Right forelimb (tissue), 1 donor: Measurements from ENCODE around the gene CLDN7.

Experiments used
- DNase-seq: peaks from one replicate; pipeline ENCODE4 v3.0.0-alpha.2; 2018

CLDN7 gene

DNA sequence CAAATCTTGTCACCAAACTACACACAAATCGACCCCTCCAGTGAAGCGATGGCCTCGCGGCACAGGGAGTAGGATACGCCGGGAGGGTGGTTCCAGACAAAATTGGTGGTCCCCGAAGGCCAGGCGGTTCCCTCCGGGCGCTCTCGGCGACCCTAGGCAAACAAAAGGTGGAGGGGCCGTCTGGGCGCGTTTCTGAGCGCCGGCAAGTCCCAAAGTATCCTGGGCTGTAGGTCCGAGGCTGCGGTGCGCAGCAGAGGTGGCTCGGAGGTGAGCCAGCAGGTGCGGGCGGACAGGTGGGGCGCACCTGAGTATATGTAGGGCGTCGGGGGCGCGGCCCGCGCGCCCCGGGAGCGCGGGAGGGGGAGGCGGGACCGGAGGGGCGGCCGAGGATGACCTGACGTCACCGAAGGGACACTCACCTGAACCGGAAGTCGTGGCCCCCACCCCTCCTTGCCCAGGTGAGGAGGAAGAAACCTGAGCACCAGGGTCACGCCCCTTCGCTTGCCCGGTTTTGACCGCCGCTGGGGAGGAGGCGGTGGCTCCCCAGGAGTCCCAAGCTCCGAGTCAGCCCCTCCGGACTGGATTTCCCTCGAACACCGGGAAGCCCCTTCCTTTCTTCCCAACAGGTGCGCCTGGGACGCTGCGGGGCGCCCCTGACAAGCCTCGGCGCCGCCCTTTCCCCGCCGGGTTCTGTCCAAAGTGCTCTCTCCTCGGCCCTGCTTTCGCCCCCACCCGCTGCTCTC, at the start of gene CLDN7:
Gene CLDN7 (minus strand): TSS at position 287 of the 743 bp plus-strand sequence. CDS start 435 bp downstream, outside the sequence.
- DNase-seq: no peak

GRCh38 chr17:7311110-7311705, 48.9 kb upstream of the CLDN7 start:
- no peak for DNase-seq

- DNase-seq: no peak
Observed at GRCh38 chr17:7309628-7310027, 47.4 kb upstream of the CLDN7 start.

- peak; percentile 77 for DNase-seq
Observed at GRCh38 chr17:7308625-7309433, 46.6 kb upstream of the CLDN7 start.

DNA sequence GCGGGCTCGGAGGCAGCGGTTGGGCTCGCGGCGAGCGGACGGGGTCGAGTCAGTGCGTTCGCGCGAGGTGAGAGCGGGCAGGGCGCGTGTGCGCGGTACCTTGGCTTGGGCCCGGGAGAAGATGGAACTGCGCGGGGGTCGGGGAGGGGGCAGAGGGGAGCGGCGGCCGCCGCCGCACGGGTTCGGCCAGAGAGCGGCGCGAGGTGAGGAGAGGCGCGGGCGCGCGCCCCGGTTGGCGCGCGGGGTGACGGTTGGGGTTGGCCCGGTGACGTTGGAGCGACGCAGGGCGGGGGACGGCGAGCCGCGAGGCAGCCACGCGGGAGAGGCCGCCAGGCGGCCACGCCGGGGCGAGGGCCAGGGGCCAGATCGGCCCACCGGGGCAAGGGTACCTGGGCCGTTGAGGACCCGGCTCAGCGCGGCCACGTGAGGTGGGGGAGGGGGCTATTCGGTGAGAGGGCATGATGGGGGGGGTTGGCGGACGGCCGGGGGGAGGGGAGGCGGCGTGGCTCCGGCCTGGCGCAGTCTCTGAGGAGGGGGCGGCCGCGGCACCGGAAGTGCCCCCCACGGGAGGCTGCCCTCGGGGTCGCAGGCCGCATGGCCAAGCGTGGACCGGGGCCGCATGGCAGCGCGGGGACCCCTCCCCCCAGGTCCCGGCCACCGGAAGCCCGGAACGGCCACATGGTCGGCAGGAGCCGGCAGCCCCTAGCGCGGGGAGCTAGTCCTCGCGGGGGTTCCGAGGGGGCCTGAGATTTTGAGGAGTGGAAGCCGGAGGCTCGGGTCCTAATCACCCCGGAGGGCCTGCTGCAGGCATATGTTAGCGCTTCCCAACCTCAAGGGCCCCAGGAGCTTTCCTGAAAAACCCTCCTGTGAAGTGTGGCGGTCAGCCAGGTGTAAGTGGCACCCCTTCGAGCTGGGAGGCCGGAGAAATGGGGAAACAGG, 45.7 kb upstream of the CLDN7 start:
- DNase-seq: peak; percentile 60

GRCh38 chr17:7306911-7307685, 44.8 kb upstream of the CLDN7 start, which contains the start of gene EIF5A:
Gene EIF5A, plus strand, starts transcription at chr17:7307628. Its CDS starts 2,008 bp downstream, at chr17:7309636.
- DNase-seq: peak; percentile 100

DNA sequence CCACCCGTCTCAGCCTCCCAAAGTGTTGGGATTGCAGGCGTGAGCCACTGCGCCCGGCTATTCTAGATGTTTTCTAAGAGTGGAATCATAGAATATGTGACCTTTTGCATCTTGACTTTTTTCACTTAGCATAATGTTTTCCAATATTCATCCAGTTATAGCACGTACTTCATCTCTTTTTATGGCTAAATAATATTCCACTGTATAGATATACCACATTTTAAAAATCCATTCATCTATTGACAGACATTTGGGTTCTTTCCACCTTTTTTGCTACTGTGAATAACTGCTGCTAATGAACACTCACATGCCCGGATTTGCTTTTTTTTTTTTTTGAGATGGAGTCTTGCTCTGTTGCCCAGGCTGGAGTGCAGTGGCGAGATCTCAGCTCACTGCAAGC, 41.9 kb upstream of the CLDN7 start:
- DNase-seq: no peak

DNA sequence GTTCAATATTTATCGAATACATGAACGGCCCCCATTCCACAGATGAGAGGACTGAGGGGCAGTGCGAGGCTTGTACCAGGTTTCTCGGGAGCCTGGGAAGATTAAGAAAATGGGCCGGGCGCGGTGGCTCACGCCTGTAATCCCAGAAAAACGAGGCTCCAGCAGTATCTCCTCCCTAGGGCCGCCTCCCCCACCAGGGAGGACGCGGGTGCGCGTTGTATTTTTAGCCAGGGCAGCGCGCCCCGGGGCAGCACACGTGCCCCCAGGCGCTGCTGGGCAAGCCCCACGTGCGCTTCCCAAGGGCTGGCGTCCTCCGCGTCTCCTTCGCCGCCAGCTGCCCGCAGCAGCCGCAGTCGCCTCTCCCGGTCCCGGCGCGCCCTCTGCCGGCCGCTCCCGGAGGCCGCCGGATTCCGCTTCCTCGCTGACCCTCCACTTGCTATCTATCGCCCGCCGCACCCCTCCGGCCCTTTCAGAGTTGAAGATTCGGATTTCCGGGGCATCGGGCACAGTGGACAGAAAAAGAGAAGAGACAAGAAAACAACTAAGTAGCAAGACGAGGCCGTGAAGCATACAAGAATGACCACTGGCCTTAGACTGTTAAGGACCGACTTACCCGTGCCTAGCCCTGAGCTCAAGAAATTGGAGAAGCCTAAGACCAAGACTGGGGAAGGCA, 34.0 kb upstream of the CLDN7 start:
- DNase-seq: peak; percentile 89

DNA sequence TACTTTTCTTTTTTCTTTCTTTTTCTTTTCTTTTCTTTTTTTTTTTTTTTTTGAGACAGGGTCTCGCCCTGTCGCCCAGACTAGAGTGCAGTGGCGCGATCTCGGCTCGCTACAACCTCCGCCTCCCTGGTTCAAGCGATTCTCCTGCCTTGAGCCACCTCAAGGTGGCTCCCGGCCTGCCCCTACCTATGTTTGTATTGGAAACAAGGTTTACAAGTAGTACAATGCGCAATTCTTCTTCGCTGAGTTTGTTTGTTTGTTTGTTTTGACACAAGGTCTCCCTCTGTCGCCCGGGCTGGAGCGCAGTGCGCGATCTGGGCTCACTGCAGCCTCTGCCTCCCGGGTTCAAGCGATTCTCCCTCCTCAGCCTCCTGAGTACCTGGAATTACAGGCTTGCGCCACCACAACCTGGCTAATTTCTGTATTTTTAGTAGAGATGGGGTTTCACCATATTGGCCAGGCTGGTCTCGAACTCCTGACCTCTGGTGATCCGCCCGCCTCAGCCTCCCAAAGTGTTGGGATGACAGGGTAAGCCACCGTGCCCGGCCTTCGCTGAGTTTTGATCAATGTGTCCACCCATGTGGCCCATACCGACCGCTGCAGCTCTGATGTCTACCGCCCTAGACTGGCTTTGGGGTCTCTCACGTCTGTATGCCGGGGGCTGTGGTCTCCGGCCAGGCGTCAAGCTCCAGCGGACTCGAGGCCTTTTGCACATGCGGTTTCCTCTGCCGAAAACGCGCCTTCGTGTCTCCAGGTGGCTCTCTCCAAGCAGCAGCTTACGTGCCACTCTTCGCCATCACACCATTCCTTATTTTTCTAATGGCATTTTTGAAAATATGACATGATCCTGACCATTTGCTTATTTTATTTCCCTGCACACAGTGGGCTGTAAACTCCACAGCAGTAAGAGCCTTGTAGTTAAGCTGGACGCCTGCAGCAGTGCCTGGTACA, 33.2 kb upstream of the CLDN7 start:
- DNase-seq: no peak

GRCh38 chr17:7294614-7295153, 32.4 kb upstream of the CLDN7 start, which contains the start of gene YBX2:
Gene YBX2, minus strand, starts transcription at chr17:7294639. Its CDS starts 139 bp downstream, at chr17:7294500.
- no peak for DNase-seq

DNA sequence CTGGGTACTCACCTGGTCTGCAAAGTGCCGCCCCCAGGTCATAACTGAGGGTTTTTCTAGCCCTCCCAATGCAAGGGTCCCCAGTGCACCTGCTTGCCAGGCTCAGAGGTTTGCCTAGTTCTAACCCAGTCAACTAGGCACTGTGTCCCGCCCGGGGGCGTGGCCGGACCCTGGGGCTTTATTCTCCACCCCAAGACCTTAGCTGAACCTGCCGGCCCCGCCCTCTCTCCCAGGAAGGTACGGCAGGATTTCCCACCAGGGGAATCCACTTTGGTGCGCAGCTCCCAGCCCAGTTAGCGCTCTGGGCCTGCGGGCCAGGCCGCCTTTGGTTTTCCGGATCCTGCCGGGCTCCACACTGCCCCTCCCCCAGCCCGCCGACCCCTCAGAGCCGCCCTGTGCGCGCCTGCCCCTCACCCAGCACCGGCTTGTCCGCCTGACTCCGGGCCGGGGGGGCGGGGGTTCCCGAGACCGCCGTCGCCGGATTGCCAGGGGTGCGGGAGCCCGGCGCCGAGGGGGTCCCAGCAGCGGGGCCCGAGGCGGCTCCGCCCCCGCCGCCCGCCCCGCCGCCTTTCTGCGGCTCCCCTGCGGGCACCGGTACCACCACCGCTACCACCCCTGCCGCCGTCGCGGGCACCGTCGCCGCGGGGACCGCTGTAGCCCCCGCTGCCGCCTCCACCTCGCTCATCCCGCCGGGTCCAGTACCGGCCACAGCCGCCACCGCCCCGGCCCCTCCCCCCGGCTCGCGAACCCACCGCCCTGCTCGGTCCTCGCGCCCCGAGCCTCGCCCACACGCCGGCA, 31.7 kb upstream of the CLDN7 start:
- DNase-seq: no peak

DNA sequence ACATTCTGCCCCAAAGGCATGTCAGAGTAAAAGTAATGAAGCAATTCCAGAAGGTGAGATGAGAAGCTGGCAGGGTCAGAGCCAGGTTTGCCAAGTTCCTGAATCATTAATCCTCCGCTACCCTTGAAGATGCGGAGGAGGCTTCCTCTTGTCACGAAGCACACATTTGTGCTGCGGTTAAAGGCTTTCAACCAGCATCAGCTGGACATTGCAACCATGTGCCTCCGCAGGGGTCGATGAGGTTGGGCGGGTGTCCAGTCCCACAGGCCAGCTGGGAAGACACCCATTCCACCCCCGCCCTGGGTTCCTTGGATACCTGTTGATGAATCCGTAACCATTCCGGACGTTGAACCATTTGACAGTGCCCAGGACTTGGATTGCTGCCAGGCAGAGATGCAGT, 30.9 kb upstream of the CLDN7 start:
- DNase-seq: no peak

GRCh38 chr17:7292729-7293128, 30.5 kb upstream of the CLDN7 start:
- no peak for DNase-seq

GRCh38 chr17:7292194-7292593, 29.9 kb upstream of the CLDN7 start:
- DNase-seq: no peak

GRCh38 chr17:7290685-7291084, 28.4 kb upstream of the CLDN7 start:
- DNase-seq: no peak

- DNase-seq: no peak
Observed at GRCh38 chr17:7290166-7290565, 27.9 kb upstream of the CLDN7 start.

- DNase-seq: no peak
Observed at GRCh38 chr17:7289256-7290032, 27.2 kb upstream of the CLDN7 start.

DNA sequence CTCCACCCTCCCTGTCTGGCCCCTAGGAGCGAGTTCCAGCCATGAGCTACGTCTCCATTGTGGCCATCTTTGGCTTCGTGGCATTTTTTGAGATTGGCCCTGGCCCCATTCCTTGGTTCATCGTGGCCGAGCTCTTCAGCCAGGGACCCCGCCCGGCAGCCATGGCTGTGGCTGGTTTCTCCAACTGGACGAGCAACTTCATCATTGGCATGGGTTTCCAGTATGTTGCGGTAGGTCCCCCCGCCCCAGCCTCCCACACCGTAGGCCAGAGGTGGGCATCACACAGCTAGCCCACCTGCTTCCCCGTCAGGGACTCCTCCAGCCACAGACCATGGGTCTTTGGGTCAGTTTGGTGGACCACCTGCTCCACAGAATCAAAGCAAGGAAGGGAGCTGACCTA, 23.4 kb upstream of the CLDN7 start:
- DNase-seq: no peak
